PFSK-1 (cell line): ENCODE measurements around the gene EVI5L.

Experiments used
- FOXP2 ChIP-seq: optimal IDR thresholded peaks from 2 replicates; pipeline ENCODE3; 2011; ENCODE audit warnings: borderline replicate concordance, control low read depth, inconsistent platforms; ENCODE audit not compliant: insufficient read depth; ENCODE audit errors: extremely low read length, extremely low read depth
- POLR2AphosphoS5 ChIP-seq: IDR thresholded peaks from 2 replicates; pipeline ENCODE4 v1.6.1; 2012; ENCODE audit warnings: low read depth, mild to moderate bottlenecking, control low read depth, low read length, moderate library complexity
- SIN3A ChIP-seq: IDR thresholded peaks from 2 replicates; pipeline ENCODE4 v1.6.1; 2012; ENCODE audit warnings: mild to moderate bottlenecking, low read length, moderate library complexity, borderline replicate concordance; ENCODE audit not compliant: insufficient read depth
- TAF1 ChIP-seq: IDR thresholded peaks from 2 replicates; pipeline ENCODE4 v1.6.1; 2012; ENCODE audit warnings: low read length, control low read depth, borderline replicate concordance; ENCODE audit not compliant: insufficient read depth
- TF ChIP-seq, protein P1 (sequence below), 2 experiments: IDR thresholded peaks; 2 replicates each; pipeline versions ENCODE4 v1.6.1 to v1.8.0; 2011 to 2012; ENCODE audit warnings: low read depth in 2 of 2, low read length in 2 of 2, control low read depth in 1 of 2, inconsistent platforms in 1 of 2, mild to moderate bottlenecking in 1 of 2, moderate library complexity in 1 of 2; ENCODE audit not compliant: insufficient read depth in 1 of 2

DNA sequence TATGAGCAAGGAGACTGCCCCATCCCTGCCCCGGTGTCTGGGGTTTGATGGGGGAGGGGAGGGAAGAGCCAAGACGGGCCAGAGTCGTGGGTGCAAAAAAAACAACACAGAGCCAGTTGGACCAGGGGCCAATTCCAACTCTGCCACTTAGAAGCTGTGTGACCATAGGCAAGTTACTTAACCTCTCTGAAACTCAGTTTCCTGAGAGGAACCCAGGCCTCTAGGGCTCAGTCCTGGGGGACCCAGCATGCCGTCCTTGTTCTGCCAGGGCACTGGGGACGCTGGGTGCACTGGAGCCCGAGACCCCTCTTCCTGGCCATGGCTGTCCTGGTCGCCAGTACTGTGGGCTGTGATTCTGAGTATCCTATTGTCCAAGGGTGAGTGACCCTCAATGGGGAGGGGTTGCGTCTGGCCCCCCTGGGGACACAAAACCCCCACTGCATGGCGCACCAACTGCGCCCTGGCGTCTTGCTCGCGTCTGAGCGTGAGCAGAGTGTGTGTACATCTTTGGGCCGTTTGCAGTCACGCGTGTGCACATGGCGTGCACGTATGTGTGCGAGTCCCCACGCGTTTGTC lies 42.3 kb upstream of the EVI5L start:
- no peak for TF ChIP-seq POLR2AphosphoS5
- no peak for TF ChIP-seq TAF1
- TF ChIP-seq, protein P1, sequence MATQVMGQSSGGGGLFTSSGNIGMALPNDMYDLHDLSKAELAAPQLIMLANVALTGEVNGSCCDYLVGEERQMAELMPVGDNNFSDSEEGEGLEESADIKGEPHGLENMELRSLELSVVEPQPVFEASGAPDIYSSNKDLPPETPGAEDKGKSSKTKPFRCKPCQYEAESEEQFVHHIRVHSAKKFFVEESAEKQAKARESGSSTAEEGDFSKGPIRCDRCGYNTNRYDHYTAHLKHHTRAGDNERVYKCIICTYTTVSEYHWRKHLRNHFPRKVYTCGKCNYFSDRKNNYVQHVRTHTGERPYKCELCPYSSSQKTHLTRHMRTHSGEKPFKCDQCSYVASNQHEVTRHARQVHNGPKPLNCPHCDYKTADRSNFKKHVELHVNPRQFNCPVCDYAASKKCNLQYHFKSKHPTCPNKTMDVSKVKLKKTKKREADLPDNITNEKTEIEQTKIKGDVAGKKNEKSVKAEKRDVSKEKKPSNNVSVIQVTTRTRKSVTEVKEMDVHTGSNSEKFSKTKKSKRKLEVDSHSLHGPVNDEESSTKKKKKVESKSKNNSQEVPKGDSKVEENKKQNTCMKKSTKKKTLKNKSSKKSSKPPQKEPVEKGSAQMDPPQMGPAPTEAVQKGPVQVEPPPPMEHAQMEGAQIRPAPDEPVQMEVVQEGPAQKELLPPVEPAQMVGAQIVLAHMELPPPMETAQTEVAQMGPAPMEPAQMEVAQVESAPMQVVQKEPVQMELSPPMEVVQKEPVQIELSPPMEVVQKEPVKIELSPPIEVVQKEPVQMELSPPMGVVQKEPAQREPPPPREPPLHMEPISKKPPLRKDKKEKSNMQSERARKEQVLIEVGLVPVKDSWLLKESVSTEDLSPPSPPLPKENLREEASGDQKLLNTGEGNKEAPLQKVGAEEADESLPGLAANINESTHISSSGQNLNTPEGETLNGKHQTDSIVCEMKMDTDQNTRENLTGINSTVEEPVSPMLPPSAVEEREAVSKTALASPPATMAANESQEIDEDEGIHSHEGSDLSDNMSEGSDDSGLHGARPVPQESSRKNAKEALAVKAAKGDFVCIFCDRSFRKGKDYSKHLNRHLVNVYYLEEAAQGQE (IDR thresholded peaks at IDR 0.05; ENCODE audit: insufficient read depth in 1 of 2, low read depth in 2 of 2, low read length in 2 of 2) = no peak
- no peak for TF ChIP-seq SIN3A
- TF ChIP-seq FOXP2 = no peak
